BJ (cell line): ENCODE measurements around the gene NOBOX. TPM values are rescaled to one million over a fixed set of nuclear protein-coding genes. Genes with fewer than 3 reads are reported as not detected.

ENCODE experiments used
- CTCF ChIA-PET: fragments of 350-600 bp; formaldehyde crosslinking; extraction: SDS; loops from one replicate; lab custom pipeline; 2021; ENCODE audit warnings: antibody characterized with exemption, inconsistent platforms; lab: Yijun Ruan, JAX
- POLR2A ChIA-PET: fragments of 300-600 bp; sonication (Branson Sonifier 250); formaldehyde crosslinking; extraction: SDS; loops from one replicate; lab custom pipeline; 2021; ENCODE audit warnings: antibody characterized with exemption; lab: Charles Lee
- DNase-seq: peaks from one replicate; pipeline ENCODE4 v3.0.0-alpha.2; 2011; ENCODE audit warnings: low read depth
- H3K27me3 ChIP-seq: 2 replicates; pipeline ENCODE4 v1.6.0; 2011; ENCODE audit warnings: low read length; ENCODE audit not compliant: control insufficient read depth, insufficient read depth
- H3K36me3 ChIP-seq: 2 replicates; pipeline ENCODE4 v1.5.1; 2011; ENCODE audit warnings: low read length; ENCODE audit not compliant: control insufficient read depth, insufficient read depth
- H3K4me3 ChIP-seq: 2 replicates; pipeline ENCODE4 v1.5.1; 2011; ENCODE audit warnings: low read depth, mild to moderate bottlenecking, control low read depth, low read length
- polyA plus RNA-seq: library from polyadenylated mRNA; depleted of rRNA; stranded (reverse); fragments of >200 nt; gene quantifications from 2 replicates; pipeline ENCODE4 v1.2.3, GENCODE V29; 2011
- TF ChIP-seq, protein P1 (sequence below): IDR thresholded peaks from 2 replicates; pipeline ENCODE4 v1.5.1; 2011; ENCODE audit warnings: low read depth, mild to moderate bottlenecking, control low read depth, inconsistent platforms, low read length, moderate library complexity; ENCODE audit not compliant: insufficient read depth

NOBOX gene
- polyA plus RNA-seq, 1 experiment, result not detected

DNA sequence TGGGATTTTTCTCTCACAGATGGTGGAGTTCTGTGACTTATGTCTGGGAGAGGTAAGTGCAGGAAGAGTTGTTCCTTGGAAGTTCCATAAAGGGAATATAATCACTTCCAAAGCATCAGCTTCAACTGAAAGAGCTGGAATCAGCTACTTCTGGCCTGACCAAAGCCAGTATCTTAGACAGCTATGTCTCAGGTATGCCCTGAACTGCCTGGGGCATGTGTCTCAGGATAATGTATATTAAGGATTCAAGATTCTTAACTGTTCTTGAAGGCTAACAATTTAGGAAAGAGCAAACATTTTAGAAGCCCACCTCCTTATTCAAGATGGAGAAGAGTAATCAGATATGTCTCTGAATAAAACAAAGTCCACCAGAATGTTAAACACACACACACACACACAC, 12.4 kb upstream of the NOBOX start:
- Histone ChIP-seq H3K27me3 (no peaks in the 10 kb centered on the region), H3K36me3 (no peaks in the 10 kb centered on the region), H3K4me3 (no peak overlapping the region)
- ChIA-PET CTCF (interaction anchor here (1.0 kb wide), 1 partner anchor 22 kb away, joined by 3 read pairs; no protein-coding TSS in a partner anchor), POLR2A (no interaction called here)
- TF ChIP-seq, protein P1, sequence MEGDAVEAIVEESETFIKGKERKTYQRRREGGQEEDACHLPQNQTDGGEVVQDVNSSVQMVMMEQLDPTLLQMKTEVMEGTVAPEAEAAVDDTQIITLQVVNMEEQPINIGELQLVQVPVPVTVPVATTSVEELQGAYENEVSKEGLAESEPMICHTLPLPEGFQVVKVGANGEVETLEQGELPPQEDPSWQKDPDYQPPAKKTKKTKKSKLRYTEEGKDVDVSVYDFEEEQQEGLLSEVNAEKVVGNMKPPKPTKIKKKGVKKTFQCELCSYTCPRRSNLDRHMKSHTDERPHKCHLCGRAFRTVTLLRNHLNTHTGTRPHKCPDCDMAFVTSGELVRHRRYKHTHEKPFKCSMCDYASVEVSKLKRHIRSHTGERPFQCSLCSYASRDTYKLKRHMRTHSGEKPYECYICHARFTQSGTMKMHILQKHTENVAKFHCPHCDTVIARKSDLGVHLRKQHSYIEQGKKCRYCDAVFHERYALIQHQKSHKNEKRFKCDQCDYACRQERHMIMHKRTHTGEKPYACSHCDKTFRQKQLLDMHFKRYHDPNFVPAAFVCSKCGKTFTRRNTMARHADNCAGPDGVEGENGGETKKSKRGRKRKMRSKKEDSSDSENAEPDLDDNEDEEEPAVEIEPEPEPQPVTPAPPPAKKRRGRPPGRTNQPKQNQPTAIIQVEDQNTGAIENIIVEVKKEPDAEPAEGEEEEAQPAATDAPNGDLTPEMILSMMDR, result no peak
- no peak for DNase-seq

DNA sequence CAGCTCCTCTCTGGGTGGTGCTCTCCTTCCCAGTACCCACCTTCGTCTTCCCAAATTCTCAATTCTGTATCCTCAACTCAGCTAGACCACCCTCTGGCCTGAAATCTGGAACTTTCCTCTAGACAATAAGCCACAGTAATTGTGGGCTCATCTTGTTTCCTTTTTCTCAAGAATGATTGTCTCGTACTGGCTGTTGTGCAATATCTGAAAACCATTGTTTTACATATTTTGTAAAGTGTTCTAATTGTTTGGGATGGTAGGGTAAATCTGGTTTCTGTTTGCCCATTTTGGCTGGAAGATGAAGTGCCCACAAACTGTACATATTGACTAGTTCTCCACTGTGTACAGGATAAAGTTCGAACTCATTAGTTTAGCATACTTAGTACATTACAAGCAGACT, 11.3 kb upstream of the NOBOX start:
- POLR2A ChIA-PET, result no interaction called here
- CTCF ChIA-PET, result no interaction called here

DNA sequence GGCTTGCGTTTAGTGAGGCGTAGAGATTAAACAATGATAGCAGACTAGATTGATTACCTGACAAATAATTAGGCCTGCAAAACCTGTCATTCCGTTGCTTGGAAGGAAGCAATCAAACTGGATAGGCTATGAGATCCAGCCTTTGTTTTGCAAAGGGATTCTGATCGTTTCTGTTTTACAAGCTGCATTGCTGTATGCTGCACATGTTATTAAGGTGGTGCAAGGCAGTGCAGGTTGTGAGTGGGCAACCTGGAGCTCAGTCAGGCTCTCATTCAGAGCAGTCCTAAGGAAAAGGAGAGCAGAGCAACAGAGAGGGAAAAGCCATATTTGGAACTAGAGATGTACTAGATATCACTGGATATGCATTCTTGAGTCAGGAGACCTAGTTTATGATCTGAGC, 6.9 kb upstream of the NOBOX start:
- Histone ChIP-seq H3K4me3 (no peak overlapping the region), H3K36me3 (no peaks in the 10 kb centered on the region), H3K27me3 (no peaks in the 10 kb centered on the region)
- ChIA-PET POLR2A (no interaction called here), CTCF (no interaction called here)
- TF ChIP-seq, protein P1, result no peak
- DNase-seq, result no peak

More for the DNA sequence above, 11.3 kb upstream of the NOBOX start:
- no peak for DNase-seq
- Histone ChIP-seq H3K4me3 (no peak overlapping the region), H3K36me3 (no peaks in the 10 kb centered on the region), H3K27me3 (no peaks in the 10 kb centered on the region)
- TF ChIP-seq, protein P1, result no peak

DNA sequence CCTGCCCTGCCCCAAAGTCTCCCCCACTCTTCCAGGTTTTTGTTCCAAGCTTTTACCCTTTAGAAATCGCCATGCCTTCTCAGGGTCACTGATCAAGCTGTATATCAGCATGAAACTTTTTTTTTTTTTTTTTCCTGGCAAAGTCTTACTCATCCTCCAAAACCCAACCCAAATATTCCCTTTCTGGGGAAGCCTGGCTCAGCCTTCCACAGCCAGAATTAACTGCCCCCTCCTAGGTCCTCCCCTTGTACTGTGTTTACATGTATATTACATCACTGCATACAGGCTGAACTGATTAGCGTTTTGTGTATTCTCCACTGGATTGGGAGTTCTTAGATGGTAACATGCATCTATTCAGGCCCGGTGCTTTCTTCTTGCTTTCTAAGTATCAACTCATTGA, 4.6 kb upstream of the NOBOX start:
- no peak for DNase-seq
- CTCF ChIA-PET, result no interaction called here
- TF ChIP-seq, protein P1, result no peak
- H3K36me3 ChIP-seq, result no peaks in the 10 kb centered on the region
- no peak overlapping the region for H3K4me3 ChIP-seq
- POLR2A ChIA-PET, result no interaction called here
- no peaks in the 10 kb centered on the region for H3K27me3 ChIP-seq

DNA sequence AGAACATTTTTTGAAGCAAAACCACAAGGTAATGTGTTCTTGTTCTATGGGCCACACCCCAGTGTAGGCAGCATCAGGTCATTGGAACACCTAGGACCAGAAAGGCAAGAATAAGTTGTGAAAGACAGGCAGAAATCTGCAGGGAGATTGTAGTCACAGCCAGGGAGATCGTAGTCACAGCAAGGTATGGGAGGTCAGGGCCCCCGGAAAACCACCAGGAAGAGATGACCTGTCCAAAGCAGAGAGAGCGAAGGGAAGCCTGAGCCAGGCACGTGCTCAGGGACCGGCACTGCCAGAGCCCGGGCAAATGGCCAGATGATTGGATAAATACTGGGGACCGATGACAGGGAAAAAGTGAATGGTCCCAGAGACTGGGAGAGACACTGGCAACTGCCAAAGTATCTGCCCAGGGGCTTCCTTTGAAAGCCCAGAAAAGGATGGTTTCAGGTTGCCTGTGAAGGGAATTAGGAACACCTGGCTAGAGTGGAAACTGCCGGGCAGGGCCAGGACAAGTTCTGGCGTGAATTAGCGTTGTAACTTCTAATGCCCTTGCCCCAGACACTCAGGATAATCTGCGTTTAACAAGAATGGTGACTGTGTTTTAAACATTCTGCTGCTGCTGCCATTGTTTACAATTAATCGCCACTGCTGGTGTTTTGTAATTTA, 3.9 kb upstream of the NOBOX start:
- ChIA-PET POLR2A (no interaction called here), CTCF (no interaction called here)
- Histone ChIP-seq H3K4me3 (no peak overlapping the region), H3K36me3 (no peaks in the 10 kb centered on the region), H3K27me3 (no peaks in the 10 kb centered on the region)
- no peak for DNase-seq
- TF ChIP-seq, protein P1, result no peak
